NK-92 (cell line): ENCODE results near the gene ECT2L.

ENCODE experiments used
- DNase-seq: peaks from one replicate; lab custom pipeline; 2025; ENCODE audit not compliant: unreplicated experiment; lab: John Stamatoyannopoulos, UW

The ECT2L gene

DNA sequence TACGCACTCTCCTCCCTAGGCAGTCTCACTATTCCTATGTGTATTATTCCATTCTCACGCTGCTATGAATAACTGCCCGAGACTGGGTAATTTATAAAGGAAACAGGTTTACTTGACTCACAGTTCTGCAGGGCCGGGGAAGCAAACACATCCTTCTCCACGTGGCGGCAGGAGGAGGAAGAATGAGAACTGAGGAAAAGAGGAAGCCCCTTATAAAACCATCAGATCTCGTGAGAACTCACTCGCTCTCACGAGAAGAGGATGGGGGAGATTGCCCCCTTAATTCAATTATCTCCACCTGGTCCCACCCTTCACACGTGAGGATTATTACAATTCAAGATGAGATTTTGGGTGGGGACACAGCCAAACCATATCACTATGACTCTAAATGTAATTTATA, 61.9 kb downstream of the ECT2L start:
- no peak for DNase-seq

DNA sequence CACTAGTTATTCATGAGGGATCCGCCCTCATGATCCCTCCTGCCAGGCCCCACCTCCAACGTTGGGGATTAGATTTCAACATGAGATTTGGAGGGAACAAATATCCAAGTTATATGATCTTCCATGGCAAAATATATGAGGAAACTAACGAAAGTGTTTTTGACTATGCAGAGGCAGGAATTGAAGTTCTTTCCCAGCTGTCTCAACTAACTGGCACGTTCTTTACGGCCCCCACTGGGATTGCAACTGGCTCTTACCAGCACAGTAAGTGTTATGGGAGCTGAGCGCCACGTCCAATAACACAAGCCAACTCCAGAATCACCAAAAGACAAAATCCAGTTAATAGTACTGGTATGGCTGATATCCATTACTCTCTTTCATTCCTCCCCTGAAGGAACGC, 66.6 kb downstream of the ECT2L start:
- no peak for DNase-seq

DNA sequence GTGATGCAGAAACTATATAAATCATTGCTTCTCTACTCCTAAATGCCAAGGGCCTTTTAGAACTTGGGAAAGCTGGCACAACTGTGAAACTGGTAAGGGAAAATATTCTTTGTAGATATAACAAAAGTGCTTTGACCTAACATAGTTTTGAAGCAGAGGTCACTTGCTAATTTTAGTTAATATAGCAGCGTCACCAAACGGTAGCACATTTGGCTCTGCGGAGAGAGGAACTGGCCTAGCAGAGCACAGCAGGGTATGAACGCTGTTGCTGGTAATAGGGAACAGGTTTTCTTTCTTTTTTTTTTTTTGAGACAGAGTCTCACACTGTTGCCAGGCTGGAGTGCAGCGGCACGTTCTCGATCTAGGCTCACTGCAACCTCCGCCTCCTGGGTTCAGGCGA, 67.4 kb downstream of the ECT2L start:
- no peak for DNase-seq

DNA sequence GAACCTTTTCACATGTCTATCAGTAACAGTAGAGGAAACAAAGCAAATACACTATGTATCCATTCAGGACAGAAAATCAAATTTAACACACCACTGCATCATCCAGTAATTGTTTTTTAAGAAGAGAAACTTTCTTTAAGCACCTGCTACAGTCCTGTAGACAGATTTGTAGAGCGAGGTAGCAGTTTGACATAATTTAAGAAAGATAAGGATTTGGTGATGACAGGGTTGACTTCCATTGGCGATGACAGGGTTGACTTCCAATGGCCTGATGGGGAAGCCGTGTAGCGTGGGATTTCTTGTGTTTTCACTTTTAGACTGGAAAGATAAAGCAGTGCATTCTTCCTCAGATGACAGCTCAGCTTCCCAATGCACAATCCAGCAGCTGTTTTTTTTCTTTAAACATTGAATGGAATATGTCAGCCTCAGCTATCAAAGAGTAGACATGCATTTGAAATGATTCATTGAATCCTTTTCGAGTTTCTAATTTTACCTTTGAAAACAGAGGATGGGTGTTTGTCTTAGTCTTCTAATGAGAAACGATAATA, 68.5 kb downstream of the ECT2L start:
- no peak for DNase-seq

DNA sequence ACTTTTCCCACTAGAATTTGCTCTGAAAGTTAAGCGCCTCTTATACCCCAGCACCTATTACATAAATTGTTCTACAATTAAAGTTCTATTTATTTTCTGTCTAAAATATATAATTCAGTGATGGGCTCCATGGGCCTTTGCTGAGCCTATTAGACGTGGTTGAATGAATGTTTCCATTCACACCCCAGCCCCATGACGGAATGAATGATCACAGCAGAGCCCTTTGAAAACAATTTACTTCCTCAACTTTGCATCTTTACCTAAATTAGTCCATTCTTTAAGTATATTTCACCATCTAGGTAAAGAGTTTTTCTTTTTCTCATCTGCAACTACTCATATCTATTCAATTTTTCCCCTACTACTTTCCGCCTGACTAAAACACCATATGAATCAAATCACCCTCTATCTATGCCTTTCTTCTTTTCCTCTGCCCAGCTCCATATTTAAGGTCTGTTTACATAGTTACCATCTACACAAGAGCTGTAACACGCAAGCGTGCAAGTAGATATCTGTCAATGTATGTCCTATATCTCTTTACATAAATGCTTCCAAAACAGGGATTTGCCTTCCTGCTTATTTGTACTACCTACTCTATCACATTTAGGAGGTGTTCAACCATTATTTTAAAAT, 69.7 kb downstream of the ECT2L start:
- no peak for DNase-seq

DNA sequence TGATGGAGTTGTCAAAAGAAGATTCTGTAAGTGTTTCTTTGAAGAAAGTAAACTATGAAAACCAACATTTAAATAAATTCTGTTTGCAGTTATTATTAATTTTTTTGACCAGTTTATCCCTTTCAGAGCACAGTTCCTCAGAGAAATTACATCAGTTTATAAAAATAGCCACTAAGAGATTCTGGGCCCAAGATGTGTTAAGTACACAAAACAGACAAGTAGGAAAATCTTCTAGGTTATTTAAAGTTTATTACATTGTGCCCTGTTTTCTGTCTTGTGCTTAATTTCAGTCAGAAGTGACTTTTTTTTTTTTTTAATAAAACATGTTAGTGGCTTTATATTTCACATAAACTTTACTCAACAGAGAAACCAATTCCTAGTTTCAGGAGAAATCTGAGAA, 72.3 kb downstream of the ECT2L start:
- no peak for DNase-seq

DNA sequence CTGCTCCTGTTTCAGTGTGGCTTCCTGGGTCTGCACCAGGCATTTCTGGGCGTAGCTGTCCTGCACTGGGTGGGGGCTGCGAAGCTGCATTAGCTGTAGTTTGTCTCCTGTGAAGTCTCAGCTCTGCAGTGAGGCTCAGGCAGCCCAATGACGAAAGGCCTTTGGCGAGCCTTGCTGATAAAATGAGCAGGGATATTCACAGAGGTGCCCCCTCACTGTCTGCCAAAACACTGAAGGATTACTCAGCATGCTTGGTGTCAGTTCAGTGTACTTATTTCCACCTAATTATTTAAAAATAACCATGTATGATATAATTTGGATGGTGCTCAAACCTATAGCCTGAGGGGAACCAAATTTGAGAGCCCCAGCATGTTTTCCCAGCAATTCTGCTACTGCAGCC, 73.5 kb downstream of the ECT2L start:
- no peak for DNase-seq

DNA sequence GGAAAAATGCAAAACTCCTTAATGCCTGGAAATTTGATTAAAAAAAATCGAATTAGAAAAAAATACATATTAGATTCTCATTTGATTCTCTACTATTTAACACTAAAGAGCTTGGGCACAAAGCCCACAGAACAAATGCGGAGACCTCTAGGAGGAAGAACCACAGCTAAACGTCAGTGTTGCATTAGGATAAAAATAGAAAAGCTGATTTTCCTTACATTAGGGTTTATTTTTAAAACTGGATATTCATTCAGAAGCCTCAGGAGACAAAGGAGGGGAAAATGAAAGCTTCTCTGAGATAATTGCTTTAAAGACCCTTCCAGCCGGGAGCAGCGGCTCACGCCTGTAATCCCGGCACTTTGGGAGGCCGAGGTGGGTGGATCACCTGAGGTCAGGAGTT, 77.3 kb downstream of the ECT2L start:
- no peak for DNase-seq

DNA sequence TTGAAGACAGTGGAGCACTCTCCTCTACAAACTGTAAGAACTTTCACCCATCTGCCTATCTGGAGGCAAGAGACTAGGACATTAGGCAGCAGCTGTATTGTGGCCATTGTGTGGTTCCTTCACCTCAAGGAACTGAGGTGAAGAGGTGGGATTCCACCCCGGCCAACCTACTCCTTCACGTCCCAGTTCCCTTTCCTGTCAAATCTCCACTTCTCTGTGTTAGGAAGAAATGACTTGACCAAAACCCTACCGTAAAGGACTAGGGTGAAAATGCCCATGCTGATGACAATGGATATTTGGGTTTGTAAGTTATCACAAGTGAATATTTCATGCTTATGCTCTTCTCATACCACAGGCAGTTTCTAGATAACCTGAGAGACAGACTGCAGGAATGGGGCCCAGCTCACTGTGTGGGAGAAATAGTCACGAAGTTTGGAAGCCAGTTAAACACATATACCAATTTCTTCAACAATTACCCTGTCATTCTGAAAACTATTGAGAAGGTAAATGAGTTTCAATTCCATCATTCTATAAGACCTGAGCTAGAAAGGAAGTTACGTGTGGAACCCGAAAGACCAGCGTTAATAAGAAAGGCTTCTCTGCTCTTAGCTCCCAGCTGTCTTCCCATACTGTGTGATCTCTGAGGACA, 86.6 kb downstream of the ECT2L start:
- no peak for DNase-seq

DNA sequence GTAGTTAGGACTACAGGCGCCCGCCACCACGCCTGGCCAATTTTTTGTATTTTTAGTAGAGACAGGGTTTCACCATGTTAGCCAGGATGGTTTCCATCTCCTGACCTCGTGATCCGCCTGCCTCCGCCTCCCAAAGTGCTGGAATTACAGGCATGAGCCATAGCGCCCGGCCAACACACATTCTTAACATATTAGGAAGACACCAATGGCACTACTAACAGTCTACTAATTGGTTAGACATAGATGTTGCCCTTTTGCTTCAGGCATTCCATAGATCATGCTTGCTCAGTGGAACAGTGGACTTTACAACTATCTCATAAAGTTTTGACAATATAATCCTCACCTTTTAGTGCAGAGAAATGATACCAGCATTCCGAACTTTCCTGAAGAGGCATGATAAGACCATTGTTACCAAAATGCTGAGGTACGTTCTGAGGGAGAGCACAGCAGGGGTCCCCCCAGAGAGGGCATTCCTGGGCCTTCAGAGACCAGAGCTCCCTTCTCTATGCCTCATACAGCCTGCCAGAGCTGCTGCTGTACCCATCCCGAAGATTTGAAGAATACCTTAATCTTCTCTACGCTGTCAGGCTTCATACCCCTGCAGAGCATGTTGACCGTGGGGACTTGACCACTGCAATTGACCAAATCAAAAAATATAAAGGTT, 89.4 kb downstream of the ECT2L start:
- DNase-seq = no peak

DNA sequence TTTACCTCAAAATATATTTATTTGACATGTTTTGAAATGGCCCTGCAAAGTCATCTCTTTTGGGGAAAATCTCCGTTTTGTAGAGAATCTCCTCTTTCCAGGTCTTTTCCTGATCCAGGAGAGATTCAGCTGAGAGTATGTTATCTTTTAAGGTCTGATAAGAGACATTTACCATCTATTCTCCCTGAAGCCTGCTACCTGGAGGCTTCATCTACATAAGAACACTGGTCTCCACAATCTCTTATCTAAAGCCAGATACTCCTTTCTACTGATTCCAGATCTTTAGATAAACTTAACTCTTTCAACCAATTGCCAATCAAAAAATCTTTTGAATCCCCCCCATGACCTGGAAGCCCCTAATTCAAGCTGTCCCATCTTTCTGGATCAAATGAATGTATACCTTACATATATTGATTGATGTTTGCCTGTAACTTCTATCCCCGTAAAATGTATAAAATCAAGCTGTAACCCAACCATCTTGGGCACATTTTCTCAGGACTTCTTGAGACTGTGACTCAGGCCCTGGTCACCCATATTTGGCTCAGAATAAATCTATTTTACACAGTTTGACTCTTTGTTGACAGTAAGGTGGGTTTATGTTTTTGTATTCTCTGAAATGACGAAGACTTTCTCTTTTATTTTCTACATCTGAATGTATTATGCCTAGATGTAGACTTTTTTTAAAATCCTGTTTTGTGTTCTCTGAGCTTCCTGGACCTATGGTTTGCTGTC, 95.5 kb downstream of the ECT2L start:
- DNase-seq = no peak

DNA sequence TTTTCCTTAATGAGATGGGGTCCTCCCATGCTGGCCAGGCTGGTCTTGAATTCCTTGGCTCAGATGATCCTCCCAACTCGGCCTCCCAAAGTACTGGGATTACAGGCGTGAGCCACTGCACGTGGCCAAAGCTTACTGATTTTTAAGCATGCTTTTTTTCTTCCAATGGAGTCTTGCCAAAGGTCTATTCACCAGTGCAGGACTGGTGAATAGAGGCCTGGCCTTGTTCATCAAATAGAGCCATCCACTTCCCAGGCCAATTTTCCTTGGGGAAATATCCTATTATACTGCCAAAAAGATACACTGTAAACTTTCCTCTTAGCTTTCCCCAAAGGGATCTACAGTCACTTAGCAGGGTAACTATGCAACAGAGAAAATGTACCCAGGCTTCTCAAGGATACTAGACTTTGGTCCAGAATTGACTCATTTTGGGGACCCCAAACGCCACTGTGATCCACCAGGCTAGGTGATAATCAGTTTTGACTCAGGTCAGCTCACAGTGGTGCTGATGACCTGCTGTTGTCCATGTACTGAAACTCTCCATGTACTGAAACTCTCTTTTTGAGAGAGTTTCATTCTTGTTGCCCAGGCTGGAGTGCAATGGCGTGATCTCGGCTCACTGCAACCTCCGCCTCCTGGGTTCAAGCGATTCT, 100.3 kb downstream of the ECT2L start:
- no peak for DNase-seq

DNA sequence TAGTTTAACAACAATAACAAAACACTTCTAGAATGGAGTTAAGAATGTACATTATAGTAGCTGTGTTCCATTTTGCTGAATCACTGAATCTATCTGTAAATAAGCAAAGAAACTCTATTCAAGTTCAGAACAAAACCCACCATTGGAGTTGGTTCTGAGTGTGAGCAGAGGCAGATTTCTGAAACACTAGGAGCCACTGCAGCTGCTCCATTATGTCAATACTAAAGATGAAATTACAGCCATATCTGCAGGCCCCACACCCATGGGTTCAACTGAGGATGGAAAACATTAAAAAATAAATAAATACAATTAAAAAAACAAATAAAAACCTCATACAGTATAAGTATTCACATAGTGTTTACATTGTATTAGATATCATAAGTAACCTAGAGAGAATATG, 101.1 kb downstream of the ECT2L start:
- DNase-seq = no peak

DNA sequence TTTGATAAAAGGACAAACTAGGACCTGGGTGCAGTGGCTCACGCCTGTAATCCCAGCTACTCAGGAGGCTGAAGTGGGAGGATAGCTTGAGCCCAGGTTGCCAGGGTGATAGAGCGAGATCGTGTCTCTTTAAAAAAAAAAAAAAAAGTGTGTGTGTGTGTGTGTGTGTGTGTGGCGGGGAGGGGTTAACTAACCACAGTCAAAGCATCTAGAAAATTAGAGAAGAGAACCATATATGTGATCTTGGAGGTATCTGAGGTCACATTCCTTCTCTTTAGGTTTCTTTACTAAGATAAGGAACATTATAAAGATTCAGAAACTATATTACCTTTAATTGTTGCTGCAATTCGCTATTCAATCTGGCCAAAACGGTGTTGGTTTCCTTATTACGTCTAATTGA, 111.3 kb downstream of the ECT2L start:
- DNase-seq = no peak

DNA sequence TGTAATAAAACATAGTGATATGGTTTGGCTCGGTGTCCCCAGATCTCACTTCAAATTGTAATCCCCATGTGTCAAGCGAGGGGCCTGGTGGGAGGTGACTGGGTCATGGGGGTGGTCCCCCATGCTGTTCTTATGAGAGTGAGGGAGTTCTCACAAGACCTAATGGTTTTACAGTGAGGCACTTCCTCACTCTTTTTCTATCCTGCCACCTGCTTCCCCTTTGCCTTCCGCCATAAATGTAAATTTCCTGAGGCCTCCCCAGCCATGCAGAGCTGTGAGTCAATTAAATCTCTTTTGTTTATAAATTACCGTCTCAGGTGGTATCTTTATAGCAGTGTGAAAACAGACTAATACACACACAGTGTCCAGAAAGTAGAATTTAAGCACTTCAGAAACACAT, 113.6 kb downstream of the ECT2L start:
- DNase-seq = no peak

DNA sequence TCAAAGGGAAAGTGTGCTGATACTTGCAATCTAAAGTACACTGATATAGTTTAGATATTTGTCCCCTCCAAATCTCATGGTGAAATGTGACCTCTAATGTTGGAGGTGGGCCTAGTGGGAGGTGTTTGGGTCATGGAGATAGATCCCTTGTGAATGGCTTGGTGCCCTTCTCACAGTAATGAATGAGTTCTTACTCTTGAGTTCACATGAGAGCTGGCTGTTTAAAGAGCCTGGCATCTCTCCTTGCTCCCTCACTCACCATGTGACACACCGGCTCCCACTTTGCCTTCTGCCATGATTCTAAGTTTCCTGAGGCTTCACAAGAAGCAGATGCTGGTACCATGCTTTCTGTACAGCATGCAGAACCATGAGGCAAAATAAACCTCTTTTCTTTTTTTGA, 114.1 kb downstream of the ECT2L start:
- DNase-seq = no peak

DNA sequence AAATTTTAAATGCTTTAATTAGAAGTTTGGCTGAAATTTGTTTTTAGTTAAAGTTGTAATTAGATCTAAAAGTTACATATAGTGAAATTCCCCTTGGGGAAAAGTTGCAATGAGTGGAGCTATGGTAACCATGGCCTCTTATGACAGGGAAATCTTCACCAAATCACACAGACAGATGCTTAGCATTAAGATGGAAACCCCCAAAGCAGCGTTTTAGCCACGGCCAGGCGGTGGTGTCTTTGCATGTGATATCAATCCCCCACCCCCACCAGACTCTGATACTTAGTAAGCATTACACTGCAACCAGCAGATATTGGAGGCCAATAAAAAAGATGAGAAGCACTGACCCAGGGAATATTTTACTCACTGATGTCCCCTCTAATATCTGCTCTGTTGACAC, 116.4 kb downstream of the ECT2L start:
- DNase-seq = no peak

DNA sequence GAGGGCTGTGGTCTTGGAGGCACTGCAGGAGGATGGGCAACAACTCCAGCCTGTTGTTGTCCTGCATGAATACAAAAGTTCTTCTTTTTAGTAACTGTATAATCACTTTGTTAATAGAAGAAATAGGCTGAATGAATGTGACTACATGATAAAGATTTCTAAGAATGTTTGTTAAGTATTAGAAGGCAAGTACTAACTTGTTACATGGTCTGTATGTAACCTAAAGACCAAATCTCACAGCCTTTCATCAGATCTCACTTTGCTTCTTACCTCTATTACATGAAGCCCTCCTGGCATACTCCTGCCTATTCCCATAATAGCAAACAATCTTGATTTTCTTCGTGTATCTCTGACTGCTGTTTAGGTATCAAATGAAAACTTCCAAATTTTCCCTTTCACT, 118.8 kb downstream of the ECT2L start:
- DNase-seq = no peak

DNA sequence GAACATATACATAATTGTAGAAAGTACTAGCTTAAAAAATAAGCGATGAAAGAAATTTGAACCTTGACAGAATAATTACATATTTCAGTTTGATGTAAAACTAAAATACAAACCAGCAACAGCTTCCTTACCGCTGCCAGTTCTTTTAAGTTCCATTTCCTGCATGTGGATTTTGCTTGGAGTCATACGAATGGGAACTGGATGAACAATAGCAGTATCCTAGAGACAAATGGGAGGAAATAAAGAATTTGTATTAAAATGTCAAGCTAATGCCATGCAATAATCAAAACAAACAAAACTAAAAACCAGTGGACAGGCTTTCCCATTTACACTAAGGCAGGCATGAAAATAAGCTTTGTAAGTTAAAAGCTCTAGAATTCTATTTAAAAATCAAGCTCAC, 125.0 kb downstream of the ECT2L start:
- DNase-seq = no peak

DNA sequence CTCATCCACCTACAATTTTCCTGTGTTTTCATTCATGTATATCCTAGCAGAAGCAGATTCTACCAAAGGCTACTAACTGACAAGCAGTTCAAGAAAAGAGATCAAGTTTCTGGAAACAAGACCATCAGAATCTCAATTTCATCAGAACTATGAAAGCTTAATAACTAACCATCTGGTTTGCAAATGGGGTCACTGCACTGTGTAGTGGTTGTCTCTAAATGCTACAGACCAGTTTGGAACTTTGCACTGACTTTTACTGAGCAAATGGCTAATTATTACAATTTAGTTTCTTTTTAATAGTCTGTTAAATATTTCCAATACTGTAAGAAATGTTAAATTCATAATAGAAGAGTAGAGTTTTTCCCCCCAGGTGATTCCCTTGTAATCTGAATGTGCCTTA, 127.7 kb downstream of the ECT2L start:
- DNase-seq = no peak

DNA sequence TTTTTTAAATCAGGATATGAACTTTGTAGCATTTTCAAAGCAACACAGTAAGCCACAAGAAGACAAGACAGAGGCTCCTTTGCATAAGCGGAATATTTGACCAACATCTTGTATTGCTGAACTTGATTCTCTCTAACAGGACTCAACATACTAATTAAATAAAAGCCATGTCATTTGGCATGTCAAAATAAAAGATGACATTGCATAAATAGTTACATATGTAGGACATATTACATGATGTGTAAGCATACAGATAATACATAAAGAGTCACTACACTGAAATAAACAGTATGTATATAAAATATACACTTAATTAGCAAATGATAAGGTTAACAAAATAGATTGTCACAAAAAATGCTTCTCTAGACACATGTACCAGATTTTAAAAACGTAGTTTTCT, 129.9 kb downstream of the ECT2L start:
- DNase-seq = no peak
